ENCODE results near the gene ELMO1. TPM values are rescaled to one million over a fixed set of nuclear protein-coding genes. Genes with fewer than 3 reads are reported as not detected.

Gene ELMO1
- total RNA-seq, 2 experiments from 2014 or later: 101 TPM

- H3K9me3 Mint-ChIP-seq (ENCODE audit: low read depth): no peaks in the 10 kb centered on the region
- DNase-seq: no peak
- CTCF ChIA-PET: interaction anchor here (0.9 kb wide), 1 partner anchor 27 kb away, joined by 3 read pairs; no protein-coding TSS in a partner anchor
- peaks cover 47% of the 10 kb centered on the region for H3K36me3 Mint-ChIP-seq
- H3K27me3 Mint-ChIP-seq: no peaks in the 10 kb centered on the region
- no peak for ATAC-seq
- no peak overlapping the region for H3K4me3 Mint-ChIP-seq
- no peak overlapping the region for H3K27ac Mint-ChIP-seq
- H3K4me1 Mint-ChIP-seq: peaks cover 13% of the 10 kb centered on the region
Measured at GRCh38 chr7:37113661-37114355, 334.9 kb downstream of the ELMO1 start.

DNA sequence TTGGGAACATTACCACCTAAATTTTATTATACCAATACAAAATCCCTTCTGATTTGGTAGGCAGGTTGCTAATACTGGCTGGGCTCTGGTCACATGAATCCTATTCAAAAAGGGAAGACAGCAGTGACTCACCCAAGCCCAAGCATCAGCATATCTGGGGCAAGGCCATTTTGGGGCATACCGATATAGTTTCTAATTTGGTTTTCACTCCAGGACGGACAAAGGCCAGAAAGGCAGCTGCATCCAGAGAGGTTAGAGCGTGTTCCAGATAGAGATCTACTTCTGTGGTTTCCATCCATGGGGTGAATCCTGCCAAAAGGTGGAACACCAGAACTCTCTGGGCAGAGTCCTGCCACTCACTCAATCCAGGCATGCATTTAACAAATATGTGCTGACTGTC is 335.8 kb downstream of the ELMO1 start:
- CTCF ChIA-PET: no interaction called here
- peaks cover 19% of the 10 kb centered on the region for H3K4me1 Mint-ChIP-seq

DNA sequence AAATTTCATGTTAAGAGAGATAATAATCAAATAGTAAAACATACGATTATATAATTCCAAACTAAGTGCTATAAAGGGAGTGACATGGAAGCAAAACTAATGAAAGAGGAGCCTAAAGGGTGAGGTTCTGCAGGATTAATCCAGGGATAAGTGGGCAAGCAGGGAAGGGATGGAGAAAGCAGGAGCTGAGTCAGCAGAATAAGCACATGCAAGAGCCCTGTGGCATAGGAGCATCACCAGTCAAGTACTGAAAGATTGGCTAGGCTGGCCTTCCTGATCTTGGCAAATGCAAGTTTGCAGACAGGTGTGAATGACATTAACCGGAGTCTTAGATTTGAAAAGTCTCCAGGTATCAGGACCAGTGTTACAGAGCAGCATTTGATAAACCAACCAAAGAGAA is 336.4 kb downstream of the ELMO1 start:
- H3K27me3 Mint-ChIP-seq: no peaks in the 10 kb centered on the region
- H3K9me3 Mint-ChIP-seq (ENCODE audit: low read depth): no peaks in the 10 kb centered on the region
- no peak overlapping the region for H3K27ac Mint-ChIP-seq
- no peak overlapping the region for H3K4me3 Mint-ChIP-seq
- H3K4me1 Mint-ChIP-seq: peaks cover 19% of the 10 kb centered on the region
- CTCF ChIA-PET: no interaction called here
- H3K36me3 Mint-ChIP-seq: peaks cover 49% of the 10 kb centered on the region
- DNase-seq: no peak
- no peak for ATAC-seq

More for the DNA sequence above, 335.8 kb downstream of the ELMO1 start:
- Mint-ChIP-seq H3K9me3 (ENCODE audit: low read depth) (no peaks in the 10 kb centered on the region), H3K27ac (no peak overlapping the region), H3K27me3 (no peaks in the 10 kb centered on the region), H3K36me3 (peaks cover 45% of the 10 kb centered on the region), H3K4me3 (no peak overlapping the region)
- no peak for ATAC-seq
- no peak for DNase-seq

GRCh38 chr7:37111459-37111858 is 337.2 kb downstream of the ELMO1 start:
- no peaks in the 10 kb centered on the region for H3K9me3 Mint-ChIP-seq (ENCODE audit: low read depth)
- H3K27me3 Mint-ChIP-seq: no peaks in the 10 kb centered on the region
- H3K27ac Mint-ChIP-seq: no peak overlapping the region
- DNase-seq (no peak), ATAC-seq (no peak)
- no peak overlapping the region for H3K4me3 Mint-ChIP-seq
- CTCF ChIA-PET: no interaction called here
- H3K36me3 Mint-ChIP-seq: peaks cover 46% of the 10 kb centered on the region
- peaks cover 19% of the 10 kb centered on the region for H3K4me1 Mint-ChIP-seq

DNA sequence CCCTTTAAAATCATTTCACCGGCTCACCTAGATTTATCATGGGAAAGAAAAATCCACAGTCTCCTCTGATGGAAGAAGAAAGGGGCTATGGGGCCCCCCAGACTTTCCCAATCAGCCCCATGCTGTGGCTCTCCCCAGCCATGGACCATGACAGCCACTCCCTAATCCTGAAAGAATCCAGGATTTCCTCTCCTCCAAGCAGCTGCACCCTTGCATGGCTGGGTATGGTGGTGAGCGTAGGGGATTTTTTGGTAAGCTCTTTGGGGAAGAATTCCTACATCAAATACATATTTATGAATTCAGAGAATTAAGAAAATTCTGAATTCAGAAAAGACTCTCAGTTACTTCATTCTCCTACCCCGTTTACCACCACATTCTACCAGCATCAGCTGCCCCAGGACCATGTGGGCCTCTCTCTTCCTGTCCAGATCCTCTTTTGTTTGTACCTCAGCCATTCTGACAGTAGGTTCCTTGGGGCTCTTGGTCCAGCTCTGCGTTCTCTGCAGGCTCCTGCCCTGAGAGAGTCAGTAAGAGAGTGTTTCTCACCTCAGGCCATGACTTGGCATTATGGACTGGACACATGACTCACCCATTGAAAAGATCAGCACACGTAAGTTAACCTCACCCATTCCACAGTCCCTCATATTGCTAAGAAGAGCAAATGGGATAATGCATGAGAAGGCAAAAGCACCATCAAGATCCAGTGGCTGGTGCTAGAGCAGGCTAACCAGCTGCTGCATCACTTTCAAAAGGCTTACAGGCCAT is 337.8 kb downstream of the ELMO1 start:
- CTCF ChIA-PET: no interaction called here
- H3K9me3 Mint-ChIP-seq (ENCODE audit: low read depth): no peaks in the 10 kb centered on the region
- H3K27ac Mint-ChIP-seq: peak overlapping the region; percentile 21
- no peak overlapping the region for H3K4me3 Mint-ChIP-seq
- ATAC-seq (no peak), DNase-seq (no peak)
- no peaks in the 10 kb centered on the region for H3K27me3 Mint-ChIP-seq
- H3K36me3 Mint-ChIP-seq: peaks cover 46% of the 10 kb centered on the region
- peaks cover 19% of the 10 kb centered on the region for H3K4me1 Mint-ChIP-seq

GRCh38 chr7:37109843-37110242 is 338.8 kb downstream of the ELMO1 start:
- H3K9me3 Mint-ChIP-seq (ENCODE audit: low read depth): no peaks in the 10 kb centered on the region

GRCh38 chr7:37109016-37109683 is 339.5 kb downstream of the ELMO1 start:
- no peaks in the 10 kb centered on the region for H3K9me3 Mint-ChIP-seq (ENCODE audit: low read depth)
- no peaks in the 10 kb centered on the region for H3K27me3 Mint-ChIP-seq
- no peak overlapping the region for H3K4me3 Mint-ChIP-seq
- peaks cover 41% of the 10 kb centered on the region for H3K36me3 Mint-ChIP-seq
- no peak for ATAC-seq
- H3K4me1 Mint-ChIP-seq: peaks cover 18% of the 10 kb centered on the region
- CTCF ChIA-PET: no interaction called here
- H3K27ac Mint-ChIP-seq: no peak overlapping the region
- no peak for DNase-seq

More at GRCh38 chr7:37109843-37110242, 338.8 kb downstream of the ELMO1 start:
- no peaks in the 10 kb centered on the region for H3K27me3 Mint-ChIP-seq
- ATAC-seq (no peak), DNase-seq (no peak)
- peaks cover 19% of the 10 kb centered on the region for H3K4me1 Mint-ChIP-seq
- peaks cover 43% of the 10 kb centered on the region for H3K36me3 Mint-ChIP-seq
- H3K27ac Mint-ChIP-seq: no peak overlapping the region
- CTCF ChIA-PET: no interaction called here
- no peak overlapping the region for H3K4me3 Mint-ChIP-seq

DNA sequence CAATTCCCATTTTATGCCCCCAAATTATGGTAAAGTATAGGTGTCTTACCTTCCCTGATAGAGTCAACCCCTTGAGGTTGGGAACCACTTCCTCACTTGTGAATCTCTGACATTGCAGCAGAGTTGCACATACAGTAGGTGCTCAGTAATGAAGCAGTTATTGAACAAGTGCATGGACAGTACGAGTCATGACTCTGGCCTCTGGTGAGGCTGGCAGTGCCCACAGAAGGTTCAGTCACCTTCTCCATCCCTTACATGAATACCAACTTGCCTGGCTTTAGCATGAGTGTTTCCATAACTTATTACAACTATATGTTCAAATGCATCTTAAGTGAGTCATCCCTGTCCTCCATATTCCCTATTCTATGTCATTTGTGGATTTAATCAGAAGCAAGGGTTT is 340.0 kb downstream of the ELMO1 start:
- Mint-ChIP-seq H3K4me1 (peaks cover 14% of the 10 kb centered on the region), H3K9me3 (ENCODE audit: low read depth) (no peaks in the 10 kb centered on the region), H3K4me3 (no peak overlapping the region), H3K27ac (no peak overlapping the region), H3K27me3 (no peaks in the 10 kb centered on the region), H3K36me3 (peaks cover 38% of the 10 kb centered on the region)
- CTCF ChIA-PET: no interaction called here
- ATAC-seq (peak; percentile 12), DNase-seq (no peak)

DNA sequence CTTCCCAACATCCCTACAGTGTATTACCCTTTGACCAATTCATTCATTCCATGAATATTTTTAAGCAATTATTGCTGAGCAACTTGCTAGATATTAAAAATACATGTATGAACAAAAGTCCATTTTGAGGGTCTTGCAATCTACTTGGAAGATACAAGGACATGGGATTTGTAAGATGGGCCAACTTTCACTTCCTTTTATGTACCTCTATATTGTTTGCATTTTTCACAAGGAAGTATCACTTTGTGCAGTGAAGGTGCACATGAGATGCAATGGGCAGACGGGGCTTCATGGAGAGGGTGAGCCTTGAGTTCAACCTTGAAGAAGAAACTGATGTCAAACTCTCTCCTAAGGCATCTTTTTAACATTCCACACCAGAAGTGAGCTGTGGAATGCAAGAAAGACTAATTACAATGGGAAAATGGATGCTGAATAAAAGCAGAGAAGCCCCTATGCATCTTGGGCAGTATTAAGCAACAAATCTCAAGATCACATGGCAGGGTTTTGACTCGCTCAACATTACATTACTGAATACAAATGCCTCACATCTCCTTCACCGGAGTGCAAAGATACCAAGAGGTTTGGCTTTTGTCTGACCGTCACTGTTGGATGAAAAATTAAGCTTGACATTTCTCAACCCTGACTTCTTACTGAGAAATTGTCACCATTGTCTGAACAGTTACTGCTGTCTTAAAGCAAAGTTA is 341.5 kb downstream of the ELMO1 start:
- no peaks in the 10 kb centered on the region for H3K27me3 Mint-ChIP-seq
- no peak overlapping the region for H3K27ac Mint-ChIP-seq
- H3K36me3 Mint-ChIP-seq: peaks cover 28% of the 10 kb centered on the region
- H3K4me1 Mint-ChIP-seq: peaks cover 12% of the 10 kb centered on the region
- H3K4me3 Mint-ChIP-seq: no peak overlapping the region
- CTCF ChIA-PET: interaction anchor here (1.0 kb wide), 1 partner anchor 9 kb away, joined by 3 read pairs; no protein-coding TSS in a partner anchor
- ATAC-seq: no peak
- no peak for DNase-seq
- H3K9me3 Mint-ChIP-seq (ENCODE audit: low read depth): no peaks in the 10 kb centered on the region

- ATAC-seq: no peak
- DNase-seq: no peak
- no peaks in the 10 kb centered on the region for H3K9me3 Mint-ChIP-seq (ENCODE audit: low read depth)
- CTCF ChIA-PET: interaction anchor here (0.9 kb wide), 1 partner anchor 630 kb away, joined by 3 read pairs; no protein-coding TSS in a partner anchor
- no peaks in the 10 kb centered on the region for H3K27me3 Mint-ChIP-seq
- no peak overlapping the region for H3K4me3 Mint-ChIP-seq
- H3K4me1 Mint-ChIP-seq: peaks cover 14% of the 10 kb centered on the region
- peaks cover 17% of the 10 kb centered on the region for H3K36me3 Mint-ChIP-seq
- H3K27ac Mint-ChIP-seq: no peak overlapping the region
Measured at GRCh38 chr7:37105762-37106161, 342.9 kb downstream of the ELMO1 start.

DNA sequence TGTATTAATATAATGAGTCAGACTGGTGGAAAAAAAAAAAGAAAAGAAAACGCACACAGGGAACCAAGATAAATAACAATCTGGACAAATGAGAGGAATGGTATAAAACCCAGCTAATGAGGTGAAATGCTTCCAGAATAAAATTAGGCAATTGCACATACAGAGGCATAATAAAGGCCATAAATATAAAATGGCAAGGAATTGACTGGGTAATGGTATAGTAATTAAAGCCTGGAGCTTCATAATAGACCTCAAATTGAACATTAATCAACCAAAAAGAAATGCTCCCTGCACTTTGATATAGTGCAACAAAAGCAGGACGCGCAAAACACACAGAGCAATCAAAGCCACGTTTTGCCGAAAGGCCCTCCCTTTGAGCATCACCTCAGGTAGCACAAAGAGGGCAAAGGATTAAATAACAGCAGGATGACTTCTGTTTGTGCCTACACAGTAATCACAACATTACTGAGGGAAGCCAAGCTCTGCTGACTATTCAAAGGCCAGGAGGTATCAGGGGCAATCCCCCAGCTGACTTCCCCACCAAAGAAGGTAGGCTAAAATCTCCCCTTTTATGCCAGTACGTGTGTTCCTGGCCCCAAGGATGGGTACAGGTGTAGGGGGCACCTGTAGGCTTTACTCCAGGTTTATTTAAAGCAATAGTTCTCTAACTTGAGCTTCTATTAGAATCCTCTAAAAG is 343.7 kb downstream of the ELMO1 start:
- Mint-ChIP-seq H3K27ac (no peak overlapping the region), H3K4me1 (peaks cover 16% of the 10 kb centered on the region), H3K4me3 (no peak overlapping the region), H3K36me3 (peaks cover 14% of the 10 kb centered on the region), H3K27me3 (no peaks in the 10 kb centered on the region), H3K9me3 (ENCODE audit: low read depth) (no peaks in the 10 kb centered on the region)
- ATAC-seq (no peak), DNase-seq (no peak)
- CTCF ChIA-PET: interaction anchor here (0.9 kb wide), 1 partner anchor 630 kb away, joined by 3 read pairs; no protein-coding TSS in a partner anchor

DNA sequence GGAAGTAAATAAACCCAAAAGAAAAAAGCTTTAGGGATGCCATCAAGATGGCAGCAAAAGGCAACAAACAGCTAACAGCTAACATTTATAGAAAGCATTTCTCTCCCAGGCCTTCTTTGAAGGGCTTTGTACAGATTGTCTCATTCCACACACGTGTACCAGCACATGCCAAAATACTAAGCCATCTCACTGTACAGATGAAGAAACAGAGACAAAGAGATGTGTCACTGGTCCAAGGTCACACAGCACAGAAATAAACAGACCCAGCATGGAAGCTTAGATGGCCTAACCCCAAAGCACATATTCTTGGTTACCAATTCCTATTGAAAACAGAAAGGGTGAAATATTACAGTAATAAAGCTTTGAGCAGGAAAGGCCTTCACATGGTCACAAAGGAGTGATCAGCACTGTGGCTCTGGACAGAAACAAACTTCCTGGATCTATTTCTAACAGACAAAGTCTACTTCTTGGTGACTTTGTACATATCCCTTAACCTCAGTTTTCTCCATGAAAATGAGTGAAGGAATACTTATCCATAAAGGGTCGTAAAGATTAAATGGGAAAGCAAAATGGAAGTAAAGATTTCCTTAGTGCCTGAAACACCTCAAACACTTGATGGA is 346.0 kb downstream of the ELMO1 start:
- CTCF ChIA-PET: no interaction called here
- DNase-seq (no peak), ATAC-seq (no peak)
- Mint-ChIP-seq H3K27me3 (no peaks in the 10 kb centered on the region), H3K4me1 (peaks cover 6% of the 10 kb centered on the region), H3K4me3 (no peak overlapping the region), H3K9me3 (ENCODE audit: low read depth) (no peaks in the 10 kb centered on the region), H3K27ac (no peak overlapping the region), H3K36me3 (peaks cover 6% of the 10 kb centered on the region)

Measured in activated CD8-positive, alpha-beta memory T cell treated with anti-CD3 and anti-CD28 coated beads, Interleukin-2, amount 10 ng/mL, durations not matched to agents 7 days and 5 days (primary cell).